ENCODE results near the gene FOXN3. TPM values are rescaled to one million over a fixed set of nuclear protein-coding genes. Genes with fewer than 3 reads are reported as not detected.

Gene FOXN3
- total RNA-seq, 2 donors from 2014 or later, result 61.2 to 84.1 TPM

DNA sequence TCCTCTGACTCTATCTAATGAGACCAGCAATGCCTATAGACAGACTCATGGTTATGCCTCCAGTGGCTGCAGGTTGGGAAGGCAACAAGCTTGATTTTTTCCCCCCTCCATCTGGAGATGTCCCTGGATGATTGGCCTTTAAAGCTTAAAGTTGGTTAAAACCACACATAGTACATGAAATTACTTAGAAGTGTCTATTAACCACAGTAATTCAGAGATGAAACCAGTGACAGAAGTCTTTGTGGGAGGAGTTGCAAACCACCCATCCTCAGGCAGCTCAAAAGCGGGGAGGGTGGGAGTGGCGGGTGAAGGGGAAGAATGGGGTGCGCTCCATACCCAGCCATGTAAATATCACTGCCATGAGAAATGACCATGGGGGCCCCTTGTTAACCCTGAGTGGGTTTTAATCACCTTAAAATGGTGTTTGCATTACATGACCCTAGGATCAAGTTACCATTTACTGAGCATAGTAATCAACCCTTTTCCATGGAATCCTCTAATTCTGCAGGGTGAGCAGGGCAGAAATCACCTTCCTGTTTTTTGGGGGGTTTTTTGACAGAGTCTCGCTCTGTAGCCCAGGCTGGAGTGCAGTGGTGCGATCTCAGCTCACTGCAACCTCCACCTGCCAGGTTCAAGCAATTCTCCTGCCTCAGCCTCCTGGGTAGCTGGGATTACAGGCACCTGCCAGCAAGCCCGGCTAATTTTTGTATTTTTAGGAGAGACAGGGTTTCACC lies 133.5 kb downstream of the FOXN3 start:
- peaks cover 4% of the 10 kb centered on the region for H3K36me3 ChIP-seq (ENCODE audit: control insufficient read depth, insufficient read depth, low read length)
- H3K4me1 Mint-ChIP-seq, result peaks cover 4% of the 10 kb centered on the region
- no peak overlapping the region for H3K4me3 Mint-ChIP-seq
- TF ChIP-seq, protein P1, sequence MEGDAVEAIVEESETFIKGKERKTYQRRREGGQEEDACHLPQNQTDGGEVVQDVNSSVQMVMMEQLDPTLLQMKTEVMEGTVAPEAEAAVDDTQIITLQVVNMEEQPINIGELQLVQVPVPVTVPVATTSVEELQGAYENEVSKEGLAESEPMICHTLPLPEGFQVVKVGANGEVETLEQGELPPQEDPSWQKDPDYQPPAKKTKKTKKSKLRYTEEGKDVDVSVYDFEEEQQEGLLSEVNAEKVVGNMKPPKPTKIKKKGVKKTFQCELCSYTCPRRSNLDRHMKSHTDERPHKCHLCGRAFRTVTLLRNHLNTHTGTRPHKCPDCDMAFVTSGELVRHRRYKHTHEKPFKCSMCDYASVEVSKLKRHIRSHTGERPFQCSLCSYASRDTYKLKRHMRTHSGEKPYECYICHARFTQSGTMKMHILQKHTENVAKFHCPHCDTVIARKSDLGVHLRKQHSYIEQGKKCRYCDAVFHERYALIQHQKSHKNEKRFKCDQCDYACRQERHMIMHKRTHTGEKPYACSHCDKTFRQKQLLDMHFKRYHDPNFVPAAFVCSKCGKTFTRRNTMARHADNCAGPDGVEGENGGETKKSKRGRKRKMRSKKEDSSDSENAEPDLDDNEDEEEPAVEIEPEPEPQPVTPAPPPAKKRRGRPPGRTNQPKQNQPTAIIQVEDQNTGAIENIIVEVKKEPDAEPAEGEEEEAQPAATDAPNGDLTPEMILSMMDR (conservative IDR thresholded peaks at IDR 0.05), result no peak
- no peaks in the 10 kb centered on the region for H3K9me3 Mint-ChIP-seq
- peaks cover 22% of the 10 kb centered on the region for H3K36me3 Mint-ChIP-seq (ENCODE audit: low read depth)
- no peak overlapping the region for H3K27ac ChIP-seq (ENCODE audit: low read depth, low read length)
- no peaks in the 10 kb centered on the region for H3K27me3 Mint-ChIP-seq (ENCODE audit: insufficient read depth)
- no peak overlapping the region for H3K9ac ChIP-seq (ENCODE audit: extremely low read depth, low read length, poor library complexity, severe bottlenecking)
- H3K27me3 ChIP-seq (ENCODE audit: control insufficient read depth, insufficient read depth, low read length, poor library complexity, severe bottlenecking), result no peaks in the 10 kb centered on the region
- H3K27ac Mint-ChIP-seq, result no peak overlapping the region
- no peak overlapping the region for H3K4me3 ChIP-seq (ENCODE audit: low read length)
- H3K9me3 ChIP-seq (ENCODE audit: control insufficient read depth, low read length), result no peaks in the 10 kb centered on the region
- H3K4me1 ChIP-seq (ENCODE audit: control insufficient read depth, insufficient read depth, low read length), result no peaks in the 10 kb centered on the region
- WGBS, 2 experiments (ENCODE audit: insufficient coverage in 1 of 2, insufficient read length in 1 of 2), result 90 to 91% methylated on average over 1 to 5 of the region's 6 CpGs
- no peak for DNase-seq

DNA sequence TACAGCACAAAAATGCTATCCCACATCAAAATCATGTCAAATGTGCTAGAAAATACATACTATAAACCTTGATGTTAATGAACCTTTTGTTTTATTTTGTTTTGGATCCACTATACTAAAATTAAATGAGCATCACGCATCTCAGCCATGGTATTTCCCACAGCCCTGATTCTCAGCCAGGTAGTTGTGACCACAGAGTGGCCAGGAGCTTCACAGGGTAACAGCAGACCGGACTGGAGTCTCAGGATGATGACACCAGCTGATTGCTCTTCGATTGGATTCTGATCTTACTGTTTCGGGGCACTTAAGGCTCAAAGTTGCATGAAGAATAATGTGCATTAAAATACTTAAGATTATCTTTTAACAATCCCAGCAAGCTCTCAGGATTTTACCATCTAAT lies 134.8 kb downstream of the FOXN3 start:
- peaks cover 4% of the 10 kb centered on the region for H3K36me3 ChIP-seq (ENCODE audit: control insufficient read depth, insufficient read depth, low read length)
- H3K9me3 ChIP-seq (ENCODE audit: control insufficient read depth, low read length), result no peaks in the 10 kb centered on the region
- H3K27me3 ChIP-seq (ENCODE audit: control insufficient read depth, insufficient read depth, low read length, poor library complexity, severe bottlenecking), result no peaks in the 10 kb centered on the region
- Mint-ChIP-seq H3K9me3 (no peaks in the 10 kb centered on the region), H3K27me3 (ENCODE audit: insufficient read depth) (no peaks in the 10 kb centered on the region), H3K36me3 (ENCODE audit: low read depth) (peaks cover 23% of the 10 kb centered on the region), H3K27ac (no peak overlapping the region), H3K4me3 (no peak overlapping the region), H3K4me1 (peaks cover 4% of the 10 kb centered on the region)
- no peak for DNase-seq
- 96 to 100% methylated on average over 2 to 4 of the region's 4 CpGs for WGBS, 2 experiments (ENCODE audit: insufficient coverage in 1 of 2, insufficient read length in 1 of 2)
- no peak overlapping the region for H3K27ac ChIP-seq (ENCODE audit: low read depth, low read length)
- no peak overlapping the region for H3K4me3 ChIP-seq (ENCODE audit: low read length)
- TF ChIP-seq, protein P1 (conservative IDR thresholded peaks at IDR 0.05), result no peak
- H3K9ac ChIP-seq (ENCODE audit: extremely low read depth, low read length, poor library complexity, severe bottlenecking), result no peak overlapping the region
- H3K4me1 ChIP-seq (ENCODE audit: control insufficient read depth, insufficient read depth, low read length), result no peaks in the 10 kb centered on the region

DNA sequence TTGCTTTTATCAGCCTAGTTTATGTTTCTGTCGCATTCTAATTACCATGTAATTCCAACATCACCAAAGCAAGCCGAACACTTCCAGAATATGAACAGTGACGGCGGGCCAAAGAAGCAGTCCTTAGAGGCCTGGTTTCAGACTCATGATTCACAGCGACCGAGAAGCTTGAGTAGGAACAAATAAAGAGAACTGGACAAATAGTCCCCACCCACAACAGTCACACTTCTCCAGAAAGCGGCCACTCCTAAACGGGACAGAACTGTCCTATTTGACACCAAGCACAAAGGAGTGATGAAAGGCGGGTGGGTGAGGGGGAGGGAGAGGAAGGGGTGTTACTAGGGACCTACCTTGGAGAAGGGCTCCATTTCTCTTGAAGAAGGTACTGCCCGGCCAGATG lies 136.4 kb downstream of the FOXN3 start:
- Mint-ChIP-seq H3K4me3 (no peak overlapping the region), H3K36me3 (ENCODE audit: low read depth) (peaks cover 25% of the 10 kb centered on the region), H3K9me3 (no peaks in the 10 kb centered on the region), H3K27me3 (ENCODE audit: insufficient read depth) (no peaks in the 10 kb centered on the region), H3K4me1 (no peaks in the 10 kb centered on the region), H3K27ac (no peak overlapping the region)
- no peak for DNase-seq
- TF ChIP-seq, protein P1 (conservative IDR thresholded peaks at IDR 0.05), result no peak
- Histone ChIP-seq H3K27me3 (ENCODE audit: control insufficient read depth, insufficient read depth, low read length, poor library complexity, severe bottlenecking) (no peaks in the 10 kb centered on the region), H3K9me3 (ENCODE audit: control insufficient read depth, low read length) (no peaks in the 10 kb centered on the region), H3K9ac (ENCODE audit: extremely low read depth, low read length, poor library complexity, severe bottlenecking) (no peak overlapping the region), H3K4me1 (ENCODE audit: control insufficient read depth, insufficient read depth, low read length) (no peaks in the 10 kb centered on the region), H3K4me3 (ENCODE audit: low read length) (no peak overlapping the region), H3K36me3 (ENCODE audit: control insufficient read depth, insufficient read depth, low read length) (peaks cover 4% of the 10 kb centered on the region), H3K27ac (ENCODE audit: low read depth, low read length) (no peak overlapping the region)
- WGBS, 2 experiments (ENCODE audit: insufficient coverage in 1 of 2, insufficient read length in 1 of 2), result 93 to 96% methylated on average over 5 to 10 of the region's 10 CpGs
